Measurements from ENCODE around the gene UBAP1L. TPM values are rescaled to one million over a fixed set of nuclear protein-coding genes. Genes with fewer than 3 reads are reported as not detected.
"Not testable (repeated sequence)": the region's sequence is repeated elsewhere in the genome, so short reads cannot be mapped to it uniquely, and the experiment has no call there.

UBAP1L gene
- total RNA-seq, 1 donor from 2014 or later: 2.4 TPM

GRCh38 chr15:65101891-65102708, 12.9 kb downstream of the UBAP1L start:
- DNase-seq (ENCODE audit: low spot score): no peak
- intact Hi-C loops (cut with DNase I): loop anchor here (1.0 kb wide), 1 partner anchor 48 kb away; no protein-coding TSS in a partner anchor

DNA sequence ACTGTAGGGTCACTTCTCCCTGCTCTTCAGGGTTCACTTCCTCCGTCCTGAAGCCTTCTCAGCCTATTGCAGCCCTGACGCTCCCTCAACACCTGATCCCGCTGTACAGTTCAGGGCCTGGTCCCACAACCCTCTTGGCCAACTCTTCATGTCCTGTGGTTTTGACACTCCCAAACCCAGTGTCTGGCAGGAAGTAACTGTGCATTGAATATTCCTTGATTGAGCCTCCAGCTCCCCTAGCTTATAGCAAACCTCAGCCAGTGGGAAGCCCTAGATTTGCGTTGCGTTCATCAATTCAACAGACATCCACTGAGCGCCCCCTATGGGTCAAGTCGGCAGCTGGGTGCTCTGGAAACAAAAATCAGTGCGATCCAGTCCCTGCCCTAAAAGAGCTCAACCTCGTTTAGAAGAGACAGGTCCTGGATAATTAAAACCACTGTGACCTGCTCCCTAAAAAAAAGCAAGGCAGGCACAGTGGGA, 13.5 kb downstream of the UBAP1L start:
- DNase-seq (ENCODE audit: low spot score): no peak
- intact Hi-C loops (cut with DNase I): loop anchor here (1.0 kb wide), 1 partner anchor 47 kb away; no protein-coding TSS in a partner anchor

DNA sequence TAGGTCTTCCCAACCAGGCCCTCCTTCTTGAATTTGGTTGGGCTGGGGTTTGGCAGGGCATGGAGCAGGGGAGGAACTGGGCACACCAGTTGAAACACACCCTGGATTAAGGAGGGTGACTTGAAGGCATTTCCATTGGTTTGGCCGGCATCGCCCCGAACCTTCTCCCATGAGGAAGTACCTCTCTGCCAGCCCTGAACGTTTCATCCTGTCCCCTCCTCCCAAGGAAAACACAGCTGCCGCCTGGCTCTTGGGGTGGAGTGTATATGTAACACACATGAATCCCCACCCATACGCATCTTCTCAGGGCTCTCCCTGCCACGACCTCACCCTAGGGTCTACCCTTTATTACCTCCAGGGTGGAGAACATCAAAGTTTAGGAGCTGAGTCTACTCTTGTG, 14.6 kb downstream of the UBAP1L start:
- DNase-seq (ENCODE audit: low spot score): no peak
- intact Hi-C loops (cut with DNase I): no loop called here

DNA sequence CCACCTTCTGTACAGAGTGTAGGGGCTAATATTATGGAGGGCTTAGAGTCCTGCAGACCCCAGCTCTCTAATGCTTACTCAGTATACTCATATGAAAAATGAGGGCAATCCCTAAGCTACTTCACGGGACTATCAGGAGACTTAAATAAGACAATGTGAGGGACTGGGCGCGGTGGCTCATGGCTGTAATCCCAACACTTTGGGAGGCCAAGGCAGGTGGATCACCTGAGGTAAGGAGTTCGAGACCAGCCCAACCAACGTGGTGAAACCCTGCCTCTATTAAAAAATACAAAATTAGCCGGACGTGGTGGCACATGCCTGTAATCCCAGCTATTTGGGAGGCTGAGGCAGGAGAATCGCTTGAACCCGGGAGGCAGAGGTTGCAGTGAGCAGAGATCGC, 15.2 kb downstream of the UBAP1L start:
- DNase-seq (ENCODE audit: low spot score); intact Hi-C loops (cut with DNase I): not testable (repeated sequence)

DNA sequence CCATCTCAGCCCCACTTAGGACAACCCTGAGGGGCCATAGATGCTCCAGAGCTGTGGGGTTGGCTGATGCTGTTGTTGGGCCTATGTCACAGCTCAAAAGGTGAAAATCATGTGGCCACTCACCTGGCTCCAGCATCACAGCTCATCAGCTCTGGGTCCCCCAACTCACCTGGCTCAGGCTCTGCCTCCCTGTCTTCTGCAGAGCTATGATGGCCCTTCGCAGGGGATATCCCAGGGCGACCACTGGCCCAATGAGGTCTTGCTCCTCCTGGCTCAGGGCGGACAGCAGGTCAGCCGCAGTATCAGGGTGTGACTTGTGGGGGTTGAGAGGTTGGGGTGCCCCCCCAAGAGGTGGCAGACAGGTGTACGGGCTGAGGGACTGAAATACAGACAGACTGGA, 15.7 kb downstream of the UBAP1L start:
- intact Hi-C loops (cut with DNase I): no loop called here
- no peak for DNase-seq (ENCODE audit: low spot score)

- DNase-seq (ENCODE audit: low spot score): no peak
- intact Hi-C loops (cut with DNase I): no loop called here
Observed at GRCh38 chr15:65097651-65098263, 17.2 kb downstream of the UBAP1L start.

DNA sequence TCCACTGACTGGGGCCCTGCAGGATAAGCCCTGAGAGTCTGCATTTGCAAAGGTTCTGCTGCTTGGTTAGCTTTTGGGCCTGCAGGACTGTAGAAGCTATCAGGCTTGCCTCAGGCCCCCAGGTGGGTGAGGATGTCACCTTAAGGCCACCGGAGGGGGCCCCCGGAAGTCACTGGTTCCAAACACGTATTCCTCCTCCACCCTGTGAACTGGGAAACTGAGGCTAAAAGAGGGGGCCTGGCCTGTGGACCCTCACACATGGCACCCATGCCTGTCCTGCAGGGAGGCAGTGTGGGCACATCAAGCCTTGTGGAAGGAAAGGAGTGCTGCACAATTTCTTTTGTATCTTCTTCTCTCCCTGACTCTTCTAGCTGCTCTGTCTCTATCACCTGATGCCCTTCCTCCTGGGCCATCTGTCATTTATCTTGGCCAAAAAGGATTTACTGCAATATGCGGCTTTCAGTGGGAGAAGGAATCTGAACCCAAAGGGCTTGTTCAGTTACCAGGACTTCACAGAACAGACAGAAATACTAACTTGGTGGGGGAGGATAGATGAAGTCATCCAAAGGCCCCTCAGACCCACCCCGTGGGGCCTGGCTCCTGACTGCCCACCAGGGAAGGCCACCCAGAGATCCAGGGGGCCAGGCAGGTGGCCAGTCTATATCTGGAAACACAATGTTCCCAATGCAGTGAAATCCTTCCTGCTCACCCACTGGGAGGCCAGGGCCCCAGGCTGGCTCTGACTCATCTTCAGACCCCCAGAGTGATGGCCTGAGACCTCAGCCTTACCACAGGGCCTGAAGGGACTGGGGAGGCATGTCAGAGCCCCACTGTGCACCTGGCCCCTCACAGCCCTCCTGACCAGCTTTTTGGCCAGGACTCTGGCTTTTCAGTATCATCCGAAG, 18.3 kb downstream of the UBAP1L start:
- peak; percentile 36 for DNase-seq (ENCODE audit: low spot score)
- intact Hi-C loops (cut with DNase I): no loop called here

- DNase-seq (ENCODE audit: low spot score): peak; percentile 67
- intact Hi-C loops (cut with DNase I): no loop called here
Observed at GRCh38 chr15:65095747-65096104, 19.3 kb downstream of the UBAP1L start.

GRCh38 chr15:65095011-65095746, 19.8 kb downstream of the UBAP1L start:
- DNase-seq (ENCODE audit: low spot score): peak; percentile 53

DNA sequence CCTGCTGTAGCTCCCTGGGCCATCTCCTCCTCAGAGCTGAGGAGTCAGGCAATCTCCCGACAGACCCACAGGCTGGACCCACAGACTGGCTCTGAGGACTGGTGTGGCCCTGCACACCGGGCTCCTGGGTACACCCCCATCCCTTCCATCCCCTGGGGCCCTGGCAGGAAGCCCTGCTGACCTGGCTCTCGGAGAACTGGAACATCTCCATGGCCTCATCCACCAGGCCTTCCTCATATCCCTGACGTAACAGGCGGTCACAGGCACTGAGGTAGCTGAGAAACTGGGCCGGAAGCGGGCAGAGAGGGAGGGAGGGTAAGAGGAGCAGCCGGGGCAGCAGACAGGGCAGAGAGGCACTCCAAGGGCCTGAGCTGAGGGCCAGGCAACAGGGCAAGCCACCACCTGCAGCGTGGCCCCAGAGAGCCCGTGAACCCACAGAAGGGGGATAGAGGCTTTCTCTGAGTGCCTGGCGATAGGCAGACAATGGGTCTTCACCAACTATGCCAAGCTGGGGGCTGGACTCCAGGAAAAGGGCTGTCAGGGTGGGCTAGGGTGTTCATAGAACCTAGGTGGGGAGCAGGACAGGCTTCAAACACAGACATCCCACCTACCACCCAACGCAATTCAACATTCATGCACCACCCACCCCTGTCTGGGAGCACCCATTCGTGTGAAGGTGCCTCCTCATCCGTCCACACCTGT, 20.6 kb downstream of the UBAP1L start:
- peak; percentile 66 for DNase-seq (ENCODE audit: low spot score)
- intact Hi-C loops (cut with DNase I): no loop called here

More at GRCh38 chr15:65095011-65095746, 19.8 kb downstream of the UBAP1L start:
- intact Hi-C loops (cut with DNase I): no loop called here

- peak; percentile 50 for DNase-seq (ENCODE audit: low spot score)
- intact Hi-C loops (cut with DNase I): not testable (repeated sequence)
Observed at GRCh38 chr15:65093793-65094170, 21.2 kb downstream of the UBAP1L start.

DNA sequence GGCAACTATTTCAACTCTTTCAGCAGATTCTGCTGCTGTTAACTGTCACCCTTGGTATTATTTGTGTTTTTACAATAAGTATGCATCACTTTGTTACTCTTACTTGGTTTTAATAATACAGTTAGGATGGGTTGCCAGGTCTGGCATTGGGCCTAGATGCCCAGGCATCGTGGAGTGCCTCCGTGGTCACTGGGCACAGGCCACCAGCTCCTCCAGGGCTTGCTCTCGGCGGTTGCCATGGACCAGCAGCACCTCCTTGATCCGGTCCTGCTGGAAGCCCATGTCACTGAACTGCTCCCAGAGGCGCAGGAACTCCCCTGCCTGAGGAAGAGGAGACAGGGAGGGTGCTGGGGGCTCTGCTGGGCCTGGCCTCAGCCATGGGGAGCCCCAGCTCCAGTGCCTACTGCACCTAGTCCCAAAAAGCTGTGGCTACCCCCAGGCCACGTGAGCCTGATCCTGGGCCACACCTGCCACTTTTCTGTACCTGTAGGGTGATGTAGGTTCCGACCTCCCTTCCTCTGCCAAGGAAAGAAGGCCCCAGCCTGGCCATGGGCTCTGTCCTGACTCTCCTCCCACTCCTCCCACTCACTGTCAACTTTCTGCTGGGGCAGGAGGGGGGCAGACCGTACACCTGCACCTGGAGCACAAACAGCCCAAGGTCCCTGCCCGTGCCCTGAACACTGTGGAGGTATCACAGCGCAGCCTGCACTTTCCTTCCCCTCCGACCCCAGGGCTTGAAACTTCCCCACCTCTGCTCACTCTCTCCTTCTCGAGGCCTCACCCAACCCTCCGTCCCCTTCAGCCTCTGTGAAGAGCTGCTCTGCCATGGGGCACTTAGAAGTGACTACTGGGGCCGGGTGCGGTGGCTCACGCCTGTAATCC, 21.8 kb downstream of the UBAP1L start:
- intact Hi-C loops (cut with DNase I): no loop called here
- DNase-seq (ENCODE audit: low spot score): peak; percentile 44

DNA sequence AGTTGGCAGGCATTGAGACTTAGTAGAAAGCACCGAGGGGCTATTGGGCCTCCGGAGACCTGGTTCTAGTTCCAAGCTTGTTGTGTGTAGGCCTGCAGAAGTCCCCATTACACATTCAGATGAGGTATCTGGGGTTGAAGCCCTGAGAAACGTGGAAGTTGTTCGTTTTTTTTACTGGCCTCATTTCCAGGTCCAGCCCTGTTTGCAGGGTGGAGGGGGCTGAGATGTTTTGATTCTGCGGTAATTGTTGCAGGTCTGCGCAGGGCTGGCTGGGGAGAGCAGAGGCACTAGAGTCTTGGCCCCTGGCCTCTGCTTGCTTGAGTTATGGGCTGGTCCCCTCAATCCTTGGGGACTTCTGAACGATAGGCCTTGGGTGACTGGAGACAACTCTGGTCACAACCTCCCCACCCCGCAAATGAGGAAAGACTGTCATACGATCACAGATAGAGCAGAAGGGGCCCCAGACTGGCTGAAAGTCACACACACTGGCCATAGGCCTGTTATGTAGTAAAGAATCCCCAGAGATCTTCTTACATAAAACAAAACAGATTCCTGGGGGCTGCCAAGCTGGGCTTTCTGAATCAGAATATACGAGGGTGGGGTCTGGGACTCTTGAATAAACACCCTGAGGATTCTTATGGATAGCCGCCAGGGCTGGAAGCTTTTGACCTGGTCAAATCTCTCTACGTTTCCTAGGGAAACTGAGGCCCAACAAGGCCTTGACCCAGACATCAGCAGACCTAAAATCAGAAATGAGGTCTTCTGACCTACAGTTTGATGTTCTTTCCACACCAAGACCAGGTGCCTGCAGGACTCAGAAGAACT, 22.8 kb downstream of the UBAP1L start:
- DNase-seq (ENCODE audit: low spot score): no peak
- intact Hi-C loops (cut with DNase I): no loop called here

DNA sequence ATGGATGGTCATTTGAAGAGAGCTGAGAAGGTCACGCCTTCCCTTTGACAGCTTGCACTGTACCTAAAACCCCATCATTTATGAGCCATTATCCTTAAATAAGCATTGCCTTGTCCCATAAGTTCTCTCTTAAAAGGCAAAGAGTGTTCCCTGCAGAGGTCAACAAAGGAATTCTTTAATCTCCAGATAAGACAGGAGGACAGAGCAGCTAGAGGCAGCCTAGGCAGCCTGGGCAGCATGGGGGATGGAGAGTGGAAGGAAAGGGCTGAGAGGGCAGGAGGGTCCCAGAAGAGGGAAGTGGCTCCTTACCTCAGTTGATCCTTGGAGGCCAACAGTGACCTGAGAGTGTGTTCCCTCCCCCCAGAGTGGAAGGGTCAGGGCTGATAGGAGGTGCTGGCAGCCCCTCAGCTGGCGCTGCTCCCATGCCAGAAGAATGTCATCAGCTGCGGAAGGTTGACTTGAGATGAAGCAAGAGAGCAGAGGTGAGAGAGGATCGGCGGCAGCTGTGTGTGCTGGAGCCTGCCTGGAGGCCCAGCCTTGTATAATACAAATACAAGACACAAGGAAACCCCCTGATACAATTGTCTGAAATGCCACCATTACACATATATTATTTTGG, 25.7 kb downstream of the UBAP1L start:
- intact Hi-C loops (cut with DNase I): no loop called here

GRCh38 chr15:65088643-65089021, 26.4 kb downstream of the UBAP1L start:
- intact Hi-C loops (cut with DNase I): no loop called here
- no peak for DNase-seq (ENCODE audit: low spot score)

More for the DNA sequence above, 25.7 kb downstream of the UBAP1L start:
- DNase-seq (ENCODE audit: low spot score): no peak

GRCh38 chr15:65087873-65088642, 26.9 kb downstream of the UBAP1L start:
- intact Hi-C loops (cut with DNase I): no loop called here
- DNase-seq (ENCODE audit: low spot score): peak; percentile 84

Data from cardiac septum (tissue), 1 donor.